Right lobe of liver (tissue), 6 donors: ENCODE measurements around the gene XPO1. TPM values are rescaled to one million over a fixed set of nuclear protein-coding genes. Genes with fewer than 3 reads are reported as not detected.
A peak's percentile ranks its signal among the peaks of the same experiment; 100 is the strongest.
"Not testable (repeated sequence)": the region's sequence is repeated elsewhere in the genome, so short reads cannot be mapped to it uniquely, and the experiment has no call there.

Source experiments
- ATAC-seq, 4 donors: fragments of 200-7000 bp; cut with Tn5 transposase; one replicate each; pipeline ENCODE4 v1.9.1; 2020; ENCODE audit warnings: mild to moderate bottlenecking in 4 of 4, moderate library complexity in 4 of 4
- DNase-seq, 3 donors: peaks; one replicate each; pipeline ENCODE4 v3.0.0-alpha.2; 2020
- H3K27ac ChIP-seq, 3 donors: fragments of 200-600 bp; one replicate each; pipeline ENCODE4 v1.8.0; 2022
- H3K27me3 ChIP-seq, 2 donors: fragments of 200-600 bp; one replicate each; pipeline ENCODE4 v1.8.0; 2022
- H3K36me3 ChIP-seq, 4 donors: fragments of 200-600 bp; sonication (generic) in 1 of 4; one replicate each; pipeline versions ENCODE4 v1.5.1 to v1.8.0; 2017 to 2022; ENCODE audit warnings: control low read depth in 1 of 4
- H3K4me1 ChIP-seq, 4 donors: fragments of 200-600 bp; sonication (generic) in 1 of 4; one replicate each; pipeline versions ENCODE4 v1.5.1 to v1.8.0; 2017 to 2022; ENCODE audit warnings: control low read depth in 1 of 4
- H3K4me3 ChIP-seq, 3 donors: fragments of 200-600 bp; one replicate each; pipeline ENCODE4 v1.8.0; 2022
- H3K9me3 ChIP-seq, 4 donors: fragments of 200-600 bp; sonication (generic) in 1 of 4; one replicate each; pipeline versions ENCODE4 v1.5.1 to v1.8.0; 2017 to 2022; ENCODE audit warnings: control low read depth in 1 of 4
- POLR2A ChIP-seq: fragments of 450-650 bp; IDR thresholded peaks from one replicate; pipeline ENCODE4 v1.6.1; 2017; ENCODE audit warnings: antibody characterized with exemption, mild to moderate bottlenecking
- WGBS: methylation state at CpG from one replicate; pipeline ENCODE4 v1.1.6; 2018; ENCODE audit warnings: low coverage, low lambda C conversion rate; ENCODE audit not compliant: insufficient coverage; ENCODE audit errors: missing lambda C conversion rate; 5-methylcytosine and 5-hydroxymethylcytosine counted together
- intact Hi-C, 2 donors: fragments of 100-400 bp; cut with DNase I; formaldehyde crosslinking; loops; one replicate each; pipeline versions ENCODE4 v1.11.2 to v1.14.1; 2022
- total RNA-seq, 6 experiments: library from RNA; depleted of rRNA in 2 of 6; stranded (reverse); fragments of >200 nt in 2 of 6; fragmentation: NEBNext Ultra II Directional in 3 of 6; extraction: Animal tissue kit (Norgen Biotek cat#: 25700) in 3 of 6; gene quantifications; one replicate each; pipeline versions ENCODE4 v1.1.0 to v1.2.4, GENCODE V29; 2016 to 2023
- TF ChIP-seq, protein P1 (sequence below), 4 donors: fragments of 200-600 bp in 3 of 4; fragments of 450-650 bp in 1 of 4; IDR thresholded peaks; one replicate each; pipeline versions ENCODE4 v1.5.1 to v1.8.0; 2016 to 2022; ENCODE audit warnings: antibody characterized with exemption in 4 of 4, mild to moderate bottlenecking in 2 of 4
- donor health status: DM: no; HTN: yes; CAD: no.
- donor health status: DM: no; HTN: no; CAD: no.
- donor health status: DM: no; HTN: no; CAD: no.
- donor health status: DM: no; HTN: yes; CAD: no.
- donor health status: DM: no; HTN: yes; CAD: no.

XPO1 gene
- total RNA-seq, 6 experiments from 2014 or later: 38.6 to 63.2 (median 51.2) TPM

GRCh38 chr2:61456746-61457420 lies 81.3 kb downstream of the XPO1 start:
- DNase-seq: no peak
- Histone ChIP-seq H3K27ac (peak overlapping the region in 1 of 3 donors; percentile 29), H3K36me3 (no peaks in the 10 kb centered on the region), H3K4me3 (no peak overlapping the region), H3K4me1 (peaks cover 0 to 20% (median 4%) of the 10 kb centered on the region in 4 donors), H3K27me3 (no peaks in the 10 kb centered on the region), H3K9me3 (no peaks in the 10 kb centered on the region)
- intact Hi-C loops: no loop called here
- TF ChIP-seq, protein P1, sequence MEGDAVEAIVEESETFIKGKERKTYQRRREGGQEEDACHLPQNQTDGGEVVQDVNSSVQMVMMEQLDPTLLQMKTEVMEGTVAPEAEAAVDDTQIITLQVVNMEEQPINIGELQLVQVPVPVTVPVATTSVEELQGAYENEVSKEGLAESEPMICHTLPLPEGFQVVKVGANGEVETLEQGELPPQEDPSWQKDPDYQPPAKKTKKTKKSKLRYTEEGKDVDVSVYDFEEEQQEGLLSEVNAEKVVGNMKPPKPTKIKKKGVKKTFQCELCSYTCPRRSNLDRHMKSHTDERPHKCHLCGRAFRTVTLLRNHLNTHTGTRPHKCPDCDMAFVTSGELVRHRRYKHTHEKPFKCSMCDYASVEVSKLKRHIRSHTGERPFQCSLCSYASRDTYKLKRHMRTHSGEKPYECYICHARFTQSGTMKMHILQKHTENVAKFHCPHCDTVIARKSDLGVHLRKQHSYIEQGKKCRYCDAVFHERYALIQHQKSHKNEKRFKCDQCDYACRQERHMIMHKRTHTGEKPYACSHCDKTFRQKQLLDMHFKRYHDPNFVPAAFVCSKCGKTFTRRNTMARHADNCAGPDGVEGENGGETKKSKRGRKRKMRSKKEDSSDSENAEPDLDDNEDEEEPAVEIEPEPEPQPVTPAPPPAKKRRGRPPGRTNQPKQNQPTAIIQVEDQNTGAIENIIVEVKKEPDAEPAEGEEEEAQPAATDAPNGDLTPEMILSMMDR (IDR thresholded peaks at IDR 0.05): no peak
- peak in 1 of 4 donors; percentile 16 for ATAC-seq
- 87% methylated on average over 6 of the region's 6 CpGs for WGBS

- H3K4me3 ChIP-seq: no peak overlapping the region
- TF ChIP-seq, protein P1 (IDR thresholded peaks at IDR 0.05): no peak
- TF ChIP-seq POLR2A: no peak
- H3K9me3 ChIP-seq: no peaks in the 10 kb centered on the region
- ATAC-seq (peak in 3 of 4 donors; percentile 47 to 86 (median 59)), DNase-seq (no peak)
- WGBS: 48% methylated on average over 5 of the region's 5 CpGs
- no peaks in the 10 kb centered on the region for H3K27me3 ChIP-seq
- intact Hi-C loops: no loop called here
- H3K4me1 ChIP-seq: peaks cover 0 to 20% (median 4%) of the 10 kb centered on the region in 4 donors
- no peaks in the 10 kb centered on the region for H3K36me3 ChIP-seq
- H3K27ac ChIP-seq: peak overlapping the region in 1 of 3 donors; percentile 29
These were observed 81.9 kb downstream of the XPO1 start for GRCh38 chr2:61456070-61456745.

DNA sequence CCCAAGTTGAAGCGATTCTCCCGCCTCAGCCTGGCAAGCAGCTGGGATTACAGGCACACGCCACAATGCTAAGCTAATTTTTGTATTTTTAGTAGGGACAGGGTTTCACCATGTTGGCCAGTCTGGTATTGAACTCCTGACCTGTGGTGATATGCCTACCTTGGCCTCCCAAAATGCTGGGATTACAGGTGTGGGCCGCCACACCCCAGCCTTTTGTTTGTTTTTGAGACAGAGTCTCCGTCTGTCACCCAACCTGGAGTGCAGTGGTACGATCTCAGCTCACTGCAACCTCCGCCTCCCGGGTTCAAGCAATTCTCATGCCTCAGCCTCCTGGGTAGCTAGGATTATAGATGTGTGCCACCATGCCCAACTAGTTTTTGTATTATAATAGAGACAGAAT lies 83.2 kb downstream of the XPO1 start:
- intact Hi-C loops, H3K27me3 ChIP-seq, H3K27ac ChIP-seq, H3K9me3 ChIP-seq, DNase-seq, H3K4me3 ChIP-seq, ATAC-seq, H3K36me3 ChIP-seq: not testable (repeated sequence)
- WGBS: 100% methylated on average over 4 of the region's 8 CpGs
- H3K4me1 ChIP-seq: peaks cover 0 to 26% (median 7%) of the 10 kb centered on the region in 4 donors

DNA sequence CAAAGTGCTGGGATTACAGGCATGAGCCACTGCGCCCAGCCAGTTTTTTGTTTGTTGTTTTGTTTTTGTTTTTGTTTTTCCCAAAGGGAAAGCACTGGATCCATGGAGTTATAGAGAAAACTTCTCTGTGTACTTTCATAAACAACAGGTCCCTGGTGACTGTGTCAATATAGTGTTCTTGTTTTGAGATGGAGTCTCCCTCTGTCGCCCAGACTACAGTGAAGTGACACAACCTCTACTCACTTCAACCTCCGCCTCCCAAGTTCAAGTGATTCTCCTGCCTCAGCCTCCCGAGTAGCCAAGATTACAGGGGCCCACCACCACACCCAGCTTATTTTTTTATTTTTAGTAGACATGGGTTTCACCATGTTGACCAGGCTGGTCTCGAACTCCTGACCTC lies 83.8 kb downstream of the XPO1 start:
- DNase-seq (no peak), ATAC-seq (no peak)
- intact Hi-C loops: no loop called here
- WGBS: 90% methylated on average over 5 of the region's 5 CpGs
- Histone ChIP-seq H3K27ac (no peak overlapping the region), H3K27me3 (no peaks in the 10 kb centered on the region), H3K4me3 (no peak overlapping the region), H3K9me3 (no peaks in the 10 kb centered on the region), H3K36me3 (no peaks in the 10 kb centered on the region), H3K4me1 (peaks cover 0 to 27% (median 8%) of the 10 kb centered on the region in 4 donors)
- TF ChIP-seq POLR2A: no peak
- TF ChIP-seq, protein P1 (IDR thresholded peaks at IDR 0.05): no peak

- peaks cover 0 to 20% (median 8%) of the 10 kb centered on the region in 4 donors for H3K4me1 ChIP-seq
- no peak overlapping the region for H3K27ac ChIP-seq
- 94% methylated on average over 5 of the region's 8 CpGs for WGBS
- intact Hi-C loops: no loop called here
- no peaks in the 10 kb centered on the region for H3K9me3 ChIP-seq
- no peaks in the 10 kb centered on the region for H3K27me3 ChIP-seq
- no peaks in the 10 kb centered on the region for H3K36me3 ChIP-seq
- ATAC-seq: no peak
- no peak overlapping the region for H3K4me3 ChIP-seq
- TF ChIP-seq, protein P1 (IDR thresholded peaks at IDR 0.05): no peak
- no peak for TF ChIP-seq POLR2A
- DNase-seq: no peak
These were observed 85.8 kb downstream of the XPO1 start for GRCh38 chr2:61452392-61452791.
